HepG2 (cell line): ENCODE results near the gene DLG5. TPM values are rescaled to one million over a fixed set of nuclear protein-coding genes. Genes with fewer than 3 reads are reported as not detected.

Source experiments
- ATAC-seq: fragments of 200-7000 bp; cut with Tn5 transposase; 3 replicates; pipeline ENCODE4 v1.9.1; 2020; ENCODE audit warnings: mild to moderate bottlenecking, moderate library complexity
- BruUV-seq: library from RNA; stranded (reverse); fragments of 400-500 nt; replicated peaks from 2 replicates; lab custom pipeline; 2021; lab: Mats Ljungman, UMichigan
- CTCF ChIA-PET: fragments of 300-600 bp; formaldehyde crosslinking; extraction: SDS; loops from one replicate; lab custom pipeline; 2021; ENCODE audit warnings: low total read pairs, inconsistent platforms, low intra/inter-chr PET ratio; lab: Yijun Ruan, JAX
- POLR2A ChIA-PET: fragments of 350-600 bp; sonication (Branson Sonifier 250); formaldehyde crosslinking; loops from one replicate; lab custom pipeline; 2020; ENCODE audit warnings: antibody characterized with exemption, inconsistent platforms; lab: Yijun Ruan, JAX
- DNase-seq: peaks from one replicate; pipeline ENCODE4 v3.0.0-alpha.2; 2015; ENCODE audit warnings: low spot score
- FAIRE-seq: peaks from 3 replicates; lab custom pipeline; 2011; peaks lifted over from hg19 to GRCh38; lab: Jason Lieb, UNC
- H2AFZ ChIP-seq: one replicate; pipeline ENCODE4 v1.6.1; 2011; ENCODE audit warnings: low read length, inconsistent platforms
- H3K27ac ChIP-seq: fragments of 300-600 bp; 3 replicates; pipeline ENCODE4 v1.8.0; 2011; ENCODE audit warnings: mixed run types, mild to moderate bottlenecking, mixed read lengths, low read length, inconsistent platforms; ENCODE audit not compliant: insufficient read depth; ENCODE audit errors: extremely low read length
- H3K27me3 ChIP-seq, 2 experiments: fragments of 200-600 bp in 1 of 2; 2 replicates in 1 of 2; 3 replicates in 1 of 2; pipeline versions ENCODE4 v1.6.0 to v1.8.0; 2011; ENCODE audit warnings: low read length in 2 of 2, mild to moderate bottlenecking in 2 of 2, moderate library complexity in 2 of 2, inconsistent platforms in 1 of 2; ENCODE audit not compliant: insufficient read depth in 2 of 2, control insufficient read depth in 1 of 2
- H3K36me3 ChIP-seq, 2 experiments: fragments of 200-600 bp in 1 of 2; replicated peaks in 1 of 2; 2 replicates in 1 of 2; 3 replicates in 1 of 2; pipeline versions ENCODE4 v1.5.1 to v1.8.0; 2011; ENCODE audit warnings: low read length in 2 of 2, inconsistent platforms in 1 of 2; ENCODE audit not compliant: insufficient read depth in 2 of 2, control insufficient read depth in 1 of 2
- H3K4me1 ChIP-seq: 2 replicates; pipeline ENCODE4 v1.5.1; 2012; ENCODE audit warnings: low read length, inconsistent platforms; ENCODE audit not compliant: insufficient read depth
- H3K4me2 ChIP-seq: 2 replicates; pipeline ENCODE4 v1.6.0; 2011; ENCODE audit warnings: low read depth, low read length, inconsistent platforms
- H3K4me3 ChIP-seq, 3 experiments: fragments of 200-600 bp in 1 of 3; sonication (generic), shearing (Covaris generic) in 1 of 3; replicated peaks in 1 of 3; 2 replicates each; pipeline ENCODE4 v1.5.1; 2011 to 2016; ENCODE audit warnings: low read length in 3 of 3, inconsistent platforms in 2 of 3, low read depth in 2 of 3, mild to moderate bottlenecking in 2 of 3, control low read depth in 1 of 3, mixed read lengths in 1 of 3; ENCODE audit not compliant: insufficient read depth in 1 of 3
- H3K79me2 ChIP-seq: one replicate; pipeline ENCODE4 v1.6.1; 2011; ENCODE audit warnings: low read length, inconsistent platforms; ENCODE audit not compliant: insufficient read depth
- H3K9ac ChIP-seq: 2 replicates; pipeline ENCODE4 v1.6.0; 2011; ENCODE audit warnings: mild to moderate bottlenecking, low read depth, low read length, inconsistent platforms; ENCODE audit not compliant: insufficient read depth
- H3K9me3 ChIP-seq: 2 replicates; pipeline ENCODE4 v1.5.1; 2012; ENCODE audit warnings: mild to moderate bottlenecking, low read length
- H4K20me1 ChIP-seq: 2 replicates; pipeline ENCODE4 v1.6.0; 2011; ENCODE audit warnings: inconsistent platforms, mild to moderate bottlenecking, low read length, moderate library complexity; ENCODE audit not compliant: insufficient read depth
- DMAP1 ChIP-seq: IDR thresholded peaks from 2 replicates; pipeline ENCODE4 v1.6.1; 2016
- FOXA3 ChIP-seq: IDR thresholded peaks from 2 replicates; pipeline ENCODE4 v1.6.1; 2016; ENCODE audit warnings: missing genetic modification reagents, missing compliant biosample characterization
- FOXP1 ChIP-seq, 2 experiments: fragments of 450-650 bp in 1 of 2; IDR thresholded peaks; 2 replicates each; pipeline ENCODE4 v1.6.1; 2017 to 2018; ENCODE audit warnings: antibody characterized with exemption in 1 of 2
- NKX3-1 ChIP-seq: sonication (generic); formaldehyde crosslinking; IDR thresholded peaks from 2 replicates; pipeline ENCODE4 v1.5.0; 2020; ENCODE audit warnings: missing genetic modification reagents
- PHF8 ChIP-seq: sonication (generic); formaldehyde crosslinking; IDR thresholded peaks from 2 replicates; pipeline ENCODE4 v1.5.0; 2020; ENCODE audit warnings: missing genetic modification reagents
- POLR2A ChIP-seq, 2 experiments: IDR thresholded peaks; 2 replicates each; pipeline ENCODE4 v1.6.1; 2011; ENCODE audit warnings: low read depth in 2 of 2, low read length in 2 of 2, mild to moderate bottlenecking in 1 of 2, moderate library complexity in 1 of 2; ENCODE audit not compliant: insufficient read depth in 1 of 2
- REXO4 ChIP-seq: sonication (generic); formaldehyde crosslinking; IDR thresholded peaks from 2 replicates; pipeline ENCODE4 v1.8.0; 2022; ENCODE audit warnings: missing genetic modification reagents, mild to moderate bottlenecking, borderline replicate concordance
- SMAD9 ChIP-seq: sonication (generic); formaldehyde crosslinking; IDR thresholded peaks from 2 replicates; pipeline ENCODE4 v1.5.1; 2020; ENCODE audit warnings: mild to moderate bottlenecking, missing genetic modification reagents
- STAT5B ChIP-seq: sonication (generic); formaldehyde crosslinking; IDR thresholded peaks from 2 replicates; pipeline ENCODE4 v1.4.0; 2020; ENCODE audit warnings: missing genetic modification reagents
- ZNF3 ChIP-seq: IDR thresholded peaks from 2 replicates; pipeline ENCODE4 v1.7.0; 2017; ENCODE audit warnings: inconsistent platforms
- ZNF770 ChIP-seq: sonication (generic); formaldehyde crosslinking; IDR thresholded peaks from 2 replicates; pipeline ENCODE4 v1.5.0; 2020; ENCODE audit warnings: mild to moderate bottlenecking, missing genetic modification reagents
- WGBS: methylation state at CpG from one replicate; pipeline ENCODE4 v1.1.6; 2017; ENCODE audit warnings: low lambda C conversion rate; 5-methylcytosine and 5-hydroxymethylcytosine counted together
- in situ Hi-C: cut with HindIII; loops from 2 replicates; pipeline ENCODE4 v1.10.0; 2017; ENCODE audit warnings: low pct_unique_long_range_greater_than_20kb; ENCODE audit not compliant: extremely low pct_ligation_motif_present
- intact Hi-C: fragments of 100-400 bp; cut with micrococcal nuclease; formaldehyde crosslinking; loops from one replicate; pipeline ENCODE4 v1.10.0; 2022; ENCODE audit not compliant: unreplicated experiment
- polyA plus RNA-seq, 8 experiments: library from polyadenylated mRNA; depleted of rRNA in 3 of 8; stranded (reverse) in 7 of 8; unstranded in 1 of 8; fragments of >200 nt; fragmentation: Illumina TruSeq in 4 of 8; extraction: Trizol in 4 of 8; gene quantifications; 2 replicates each; pipeline versions ENCODE4 v1.2.1 to v1.2.3, GENCODE V29; 2011 to 2016; ENCODE audit warnings: low read depth in 4 of 8, missing spikeins in 1 of 8, mixed read lengths in 1 of 8; ENCODE audit not compliant: insufficient read depth in 1 of 8
- total RNA-seq, 5 experiments: library from RNA; depleted of rRNA; stranded (reverse); fragments of >200 nt; fragmentation: Illumina TruSeq; extraction: Trizol; gene quantifications; 2 replicates each; pipeline ENCODE4 v1.2.3, GENCODE V29; 2016; ENCODE audit warnings: low read depth in 1 of 5

DLG5 gene
- total and polyA plus RNA-seq, 2 of the 13 experiments (the other 11 are each of a cell fraction or from before 2014, with no cell fraction given), result 15.5 to 18.2 TPM

GRCh38 chr10:77746047-77746707, 180.4 kb downstream of the DLG5 start:
- intact Hi-C loops (no loop called here), in situ Hi-C loops (no loop called here)
- Histone ChIP-seq H3K9me3 (no peaks in the 10 kb centered on the region), H3K36me3 (no peaks in the 10 kb centered on the region), H3K4me2 (no peak overlapping the region), H3K27ac (no peak overlapping the region), H2AFZ (no peak overlapping the region), H3K79me2 (no peaks in the 10 kb centered on the region), H3K4me1 (no peaks in the 10 kb centered on the region), H3K27me3 (no peaks in the 10 kb centered on the region; a peak in 2 of 5 replicates), H4K20me1 (no peaks in the 10 kb centered on the region), H3K4me3 (no peak overlapping the region), H3K9ac (no peak overlapping the region)
- BruUV-seq, result no TSS peak
- TF ChIP-seq POLR2A (IDR thresholded peaks at IDR 0.05; ENCODE audit: insufficient read depth in 1 of 2, low read depth in 2 of 2, low read length in 2 of 2) (no peak), DMAP1 (no peak), PHF8 (CRISPR knock-in tag) (no peak), SMAD9 (CRISPR knock-in tag) (no peak), FOXA3 (CRISPR knock-in tag) (no peak), REXO4 (no peak), ZNF3 (CRISPR knock-in tag) (no peak), NKX3-1 (CRISPR knock-in tag) (no peak), FOXP1 (IDR thresholded peaks at IDR 0.05) (no peak), FOXP1 (CRISPR knock-in tag; IDR thresholded peaks at IDR 0.05) (no peak), ZNF770 (CRISPR knock-in tag) (no peak), STAT5B (no peak)
- CTCF ChIA-PET, result no interaction called here
- POLR2A ChIA-PET, result no interaction called here
- ATAC-seq (no peak), DNase-seq (no peak), FAIRE-seq (no peak)
- WGBS, result 43% methylated on average over 13 of the region's 13 CpGs
